ENCODE data around the gene KLHL29. TPM values are rescaled to one million over a fixed set of nuclear protein-coding genes. Genes with fewer than 3 reads are reported as not detected.

The KLHL29 gene
- total and polyA plus RNA-seq, 2 experiments from 2014 or later: 1.5 to 6.5 TPM

DNA sequence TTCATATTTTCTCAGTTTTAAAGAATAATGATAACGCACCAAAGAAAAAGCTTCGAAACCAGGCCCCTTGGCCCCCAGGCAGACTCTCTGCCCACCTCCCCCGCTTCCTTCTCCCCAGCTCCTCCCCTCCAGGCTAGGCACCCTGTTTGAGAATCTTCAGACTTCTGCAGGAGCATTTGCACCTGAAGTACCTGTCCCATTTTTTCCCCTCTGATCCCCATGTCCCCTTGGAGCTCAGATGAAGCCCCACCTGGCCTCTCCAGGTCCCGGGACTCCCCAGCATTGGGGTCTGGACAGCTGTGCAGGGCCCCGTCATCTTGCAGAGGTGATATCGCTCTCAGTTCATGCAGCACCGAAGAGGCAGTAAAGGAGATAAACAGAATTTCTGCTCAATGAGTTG is 35.5 kb upstream of the KLHL29 start (continued):
- TF ChIP-seq, protein P1, sequence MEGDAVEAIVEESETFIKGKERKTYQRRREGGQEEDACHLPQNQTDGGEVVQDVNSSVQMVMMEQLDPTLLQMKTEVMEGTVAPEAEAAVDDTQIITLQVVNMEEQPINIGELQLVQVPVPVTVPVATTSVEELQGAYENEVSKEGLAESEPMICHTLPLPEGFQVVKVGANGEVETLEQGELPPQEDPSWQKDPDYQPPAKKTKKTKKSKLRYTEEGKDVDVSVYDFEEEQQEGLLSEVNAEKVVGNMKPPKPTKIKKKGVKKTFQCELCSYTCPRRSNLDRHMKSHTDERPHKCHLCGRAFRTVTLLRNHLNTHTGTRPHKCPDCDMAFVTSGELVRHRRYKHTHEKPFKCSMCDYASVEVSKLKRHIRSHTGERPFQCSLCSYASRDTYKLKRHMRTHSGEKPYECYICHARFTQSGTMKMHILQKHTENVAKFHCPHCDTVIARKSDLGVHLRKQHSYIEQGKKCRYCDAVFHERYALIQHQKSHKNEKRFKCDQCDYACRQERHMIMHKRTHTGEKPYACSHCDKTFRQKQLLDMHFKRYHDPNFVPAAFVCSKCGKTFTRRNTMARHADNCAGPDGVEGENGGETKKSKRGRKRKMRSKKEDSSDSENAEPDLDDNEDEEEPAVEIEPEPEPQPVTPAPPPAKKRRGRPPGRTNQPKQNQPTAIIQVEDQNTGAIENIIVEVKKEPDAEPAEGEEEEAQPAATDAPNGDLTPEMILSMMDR (conservative IDR thresholded peaks at IDR 0.05; ENCODE audit: low read depth in 2 of 2): no peak

DNA sequence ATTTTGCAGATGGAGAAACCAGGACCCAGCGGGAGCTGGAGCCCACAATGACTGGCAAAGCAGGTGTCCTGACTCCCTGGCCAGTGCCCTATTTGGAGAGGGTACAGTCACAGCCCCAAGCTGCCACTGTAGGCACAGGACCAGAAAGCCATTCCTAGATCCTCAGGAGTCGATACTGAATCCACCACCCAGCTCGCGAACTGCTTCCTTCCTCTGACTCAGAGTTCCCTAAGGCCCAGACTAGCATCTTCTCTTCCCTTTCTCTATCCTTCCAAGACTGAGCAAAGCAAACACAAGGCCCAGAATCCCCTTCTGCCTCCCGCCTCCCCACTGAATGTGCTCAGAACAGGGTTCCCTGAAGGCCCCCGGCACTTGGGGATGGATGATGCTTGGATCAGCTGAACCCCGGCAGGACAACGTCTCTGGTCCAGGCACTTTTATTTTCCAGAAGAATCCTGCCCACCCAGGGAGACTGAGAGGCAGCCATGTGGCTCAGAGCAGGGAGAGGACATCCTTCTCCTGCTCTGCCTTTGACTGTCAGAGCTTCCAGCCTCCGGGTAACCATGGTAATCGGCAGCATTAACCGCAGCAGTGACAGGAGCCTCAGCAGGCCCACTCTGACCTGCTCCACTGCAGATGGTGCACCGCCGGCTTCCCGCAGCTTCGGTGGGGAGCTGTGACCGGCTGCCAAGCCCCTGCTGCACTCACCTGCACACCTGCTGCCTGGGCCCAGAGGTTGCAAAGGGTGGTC is 34.8 kb upstream of the KLHL29 start:
- no peaks in the 10 kb centered on the region for H3K79me2 ChIP-seq (replicated peaks; ENCODE audit: insufficient read depth)
- H3K4me1 Mint-ChIP-seq: peaks cover 4% of the 10 kb centered on the region; the same call in 1 of the 3 replicates
- no peak overlapping the region for H2AFZ ChIP-seq
- H3K27ac Mint-ChIP-seq: no peak overlapping the region
- peaks cover 5% of the 10 kb centered on the region for H3K9me3 Mint-ChIP-seq
- no peaks in the 10 kb centered on the region for H4K20me1 ChIP-seq (replicated peaks; ENCODE audit: insufficient read depth)
- ATAC-seq (no peak), DNase-seq (ENCODE audit: low spot score) (no peak)
- peaks cover 11% of the 10 kb centered on the region for H3K27me3 Mint-ChIP-seq (ENCODE audit: insufficient read depth, low read depth, poor library complexity)
- no peaks in the 10 kb centered on the region for H3F3A ChIP-seq (replicated peaks; ENCODE audit: low read depth)
- no peaks in the 10 kb centered on the region; the same call in 2 of the 3 replicates for H3K36me3 Mint-ChIP-seq (ENCODE audit: low read depth)
- H3K36me3 ChIP-seq (ENCODE audit: insufficient read depth): no peaks in the 10 kb centered on the region
- peaks cover 10% of the 10 kb centered on the region; the same call in 1 of the 2 replicates for H3K27me3 ChIP-seq (ENCODE audit: insufficient read depth)
- peaks cover 13% of the 10 kb centered on the region; the same call in 1 of the 2 replicates for H3K9me2 ChIP-seq (ENCODE audit: insufficient read depth)
- no peak overlapping the region for H3K4me3 ChIP-seq
- no peak overlapping the region for H3K4me2 ChIP-seq
- H3K4me1 ChIP-seq (ENCODE audit: insufficient read depth): peaks cover 3% of the 10 kb centered on the region; the same call in 1 of the 2 replicates
- no peak overlapping the region for H3K4me3 Mint-ChIP-seq
- no peak overlapping the region for H3K27ac ChIP-seq (ENCODE audit: low read depth)
- TF ChIP-seq, protein P1 (conservative IDR thresholded peaks at IDR 0.05; ENCODE audit: low read depth in 2 of 2): no peak
- TF ChIP-seq POLR2AphosphoS5 (IDR thresholded peaks at IDR 0.05; ENCODE audit: low read depth) (no peak), NANOG (IDR thresholded peaks at IDR 0.05; ENCODE audit: borderline replicate concordance) (no peak), CREB1 (CRISPR knock-in tag; IDR thresholded peaks at IDR 0.05; ENCODE audit: low read depth) (no peak), EZH2 (IDR thresholded peaks at IDR 0.05; ENCODE audit: low read depth, unreplicated experiment) (no peak), ZNF114 (CRISPR knock-in tag; IDR thresholded peaks at IDR 0.05) (no peak), STAT1 (IDR thresholded peaks at IDR 0.05; ENCODE audit: unreplicated experiment) (no peak), JUNB (IDR thresholded peaks at IDR 0.05; ENCODE audit: unreplicated experiment) (no peak)
- TF ChIP-seq, protein P2, sequence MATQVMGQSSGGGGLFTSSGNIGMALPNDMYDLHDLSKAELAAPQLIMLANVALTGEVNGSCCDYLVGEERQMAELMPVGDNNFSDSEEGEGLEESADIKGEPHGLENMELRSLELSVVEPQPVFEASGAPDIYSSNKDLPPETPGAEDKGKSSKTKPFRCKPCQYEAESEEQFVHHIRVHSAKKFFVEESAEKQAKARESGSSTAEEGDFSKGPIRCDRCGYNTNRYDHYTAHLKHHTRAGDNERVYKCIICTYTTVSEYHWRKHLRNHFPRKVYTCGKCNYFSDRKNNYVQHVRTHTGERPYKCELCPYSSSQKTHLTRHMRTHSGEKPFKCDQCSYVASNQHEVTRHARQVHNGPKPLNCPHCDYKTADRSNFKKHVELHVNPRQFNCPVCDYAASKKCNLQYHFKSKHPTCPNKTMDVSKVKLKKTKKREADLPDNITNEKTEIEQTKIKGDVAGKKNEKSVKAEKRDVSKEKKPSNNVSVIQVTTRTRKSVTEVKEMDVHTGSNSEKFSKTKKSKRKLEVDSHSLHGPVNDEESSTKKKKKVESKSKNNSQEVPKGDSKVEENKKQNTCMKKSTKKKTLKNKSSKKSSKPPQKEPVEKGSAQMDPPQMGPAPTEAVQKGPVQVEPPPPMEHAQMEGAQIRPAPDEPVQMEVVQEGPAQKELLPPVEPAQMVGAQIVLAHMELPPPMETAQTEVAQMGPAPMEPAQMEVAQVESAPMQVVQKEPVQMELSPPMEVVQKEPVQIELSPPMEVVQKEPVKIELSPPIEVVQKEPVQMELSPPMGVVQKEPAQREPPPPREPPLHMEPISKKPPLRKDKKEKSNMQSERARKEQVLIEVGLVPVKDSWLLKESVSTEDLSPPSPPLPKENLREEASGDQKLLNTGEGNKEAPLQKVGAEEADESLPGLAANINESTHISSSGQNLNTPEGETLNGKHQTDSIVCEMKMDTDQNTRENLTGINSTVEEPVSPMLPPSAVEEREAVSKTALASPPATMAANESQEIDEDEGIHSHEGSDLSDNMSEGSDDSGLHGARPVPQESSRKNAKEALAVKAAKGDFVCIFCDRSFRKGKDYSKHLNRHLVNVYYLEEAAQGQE (IDR thresholded peaks at IDR 0.05; ENCODE audit: unreplicated experiment): no peak
- TF ChIP-seq, protein P3, sequence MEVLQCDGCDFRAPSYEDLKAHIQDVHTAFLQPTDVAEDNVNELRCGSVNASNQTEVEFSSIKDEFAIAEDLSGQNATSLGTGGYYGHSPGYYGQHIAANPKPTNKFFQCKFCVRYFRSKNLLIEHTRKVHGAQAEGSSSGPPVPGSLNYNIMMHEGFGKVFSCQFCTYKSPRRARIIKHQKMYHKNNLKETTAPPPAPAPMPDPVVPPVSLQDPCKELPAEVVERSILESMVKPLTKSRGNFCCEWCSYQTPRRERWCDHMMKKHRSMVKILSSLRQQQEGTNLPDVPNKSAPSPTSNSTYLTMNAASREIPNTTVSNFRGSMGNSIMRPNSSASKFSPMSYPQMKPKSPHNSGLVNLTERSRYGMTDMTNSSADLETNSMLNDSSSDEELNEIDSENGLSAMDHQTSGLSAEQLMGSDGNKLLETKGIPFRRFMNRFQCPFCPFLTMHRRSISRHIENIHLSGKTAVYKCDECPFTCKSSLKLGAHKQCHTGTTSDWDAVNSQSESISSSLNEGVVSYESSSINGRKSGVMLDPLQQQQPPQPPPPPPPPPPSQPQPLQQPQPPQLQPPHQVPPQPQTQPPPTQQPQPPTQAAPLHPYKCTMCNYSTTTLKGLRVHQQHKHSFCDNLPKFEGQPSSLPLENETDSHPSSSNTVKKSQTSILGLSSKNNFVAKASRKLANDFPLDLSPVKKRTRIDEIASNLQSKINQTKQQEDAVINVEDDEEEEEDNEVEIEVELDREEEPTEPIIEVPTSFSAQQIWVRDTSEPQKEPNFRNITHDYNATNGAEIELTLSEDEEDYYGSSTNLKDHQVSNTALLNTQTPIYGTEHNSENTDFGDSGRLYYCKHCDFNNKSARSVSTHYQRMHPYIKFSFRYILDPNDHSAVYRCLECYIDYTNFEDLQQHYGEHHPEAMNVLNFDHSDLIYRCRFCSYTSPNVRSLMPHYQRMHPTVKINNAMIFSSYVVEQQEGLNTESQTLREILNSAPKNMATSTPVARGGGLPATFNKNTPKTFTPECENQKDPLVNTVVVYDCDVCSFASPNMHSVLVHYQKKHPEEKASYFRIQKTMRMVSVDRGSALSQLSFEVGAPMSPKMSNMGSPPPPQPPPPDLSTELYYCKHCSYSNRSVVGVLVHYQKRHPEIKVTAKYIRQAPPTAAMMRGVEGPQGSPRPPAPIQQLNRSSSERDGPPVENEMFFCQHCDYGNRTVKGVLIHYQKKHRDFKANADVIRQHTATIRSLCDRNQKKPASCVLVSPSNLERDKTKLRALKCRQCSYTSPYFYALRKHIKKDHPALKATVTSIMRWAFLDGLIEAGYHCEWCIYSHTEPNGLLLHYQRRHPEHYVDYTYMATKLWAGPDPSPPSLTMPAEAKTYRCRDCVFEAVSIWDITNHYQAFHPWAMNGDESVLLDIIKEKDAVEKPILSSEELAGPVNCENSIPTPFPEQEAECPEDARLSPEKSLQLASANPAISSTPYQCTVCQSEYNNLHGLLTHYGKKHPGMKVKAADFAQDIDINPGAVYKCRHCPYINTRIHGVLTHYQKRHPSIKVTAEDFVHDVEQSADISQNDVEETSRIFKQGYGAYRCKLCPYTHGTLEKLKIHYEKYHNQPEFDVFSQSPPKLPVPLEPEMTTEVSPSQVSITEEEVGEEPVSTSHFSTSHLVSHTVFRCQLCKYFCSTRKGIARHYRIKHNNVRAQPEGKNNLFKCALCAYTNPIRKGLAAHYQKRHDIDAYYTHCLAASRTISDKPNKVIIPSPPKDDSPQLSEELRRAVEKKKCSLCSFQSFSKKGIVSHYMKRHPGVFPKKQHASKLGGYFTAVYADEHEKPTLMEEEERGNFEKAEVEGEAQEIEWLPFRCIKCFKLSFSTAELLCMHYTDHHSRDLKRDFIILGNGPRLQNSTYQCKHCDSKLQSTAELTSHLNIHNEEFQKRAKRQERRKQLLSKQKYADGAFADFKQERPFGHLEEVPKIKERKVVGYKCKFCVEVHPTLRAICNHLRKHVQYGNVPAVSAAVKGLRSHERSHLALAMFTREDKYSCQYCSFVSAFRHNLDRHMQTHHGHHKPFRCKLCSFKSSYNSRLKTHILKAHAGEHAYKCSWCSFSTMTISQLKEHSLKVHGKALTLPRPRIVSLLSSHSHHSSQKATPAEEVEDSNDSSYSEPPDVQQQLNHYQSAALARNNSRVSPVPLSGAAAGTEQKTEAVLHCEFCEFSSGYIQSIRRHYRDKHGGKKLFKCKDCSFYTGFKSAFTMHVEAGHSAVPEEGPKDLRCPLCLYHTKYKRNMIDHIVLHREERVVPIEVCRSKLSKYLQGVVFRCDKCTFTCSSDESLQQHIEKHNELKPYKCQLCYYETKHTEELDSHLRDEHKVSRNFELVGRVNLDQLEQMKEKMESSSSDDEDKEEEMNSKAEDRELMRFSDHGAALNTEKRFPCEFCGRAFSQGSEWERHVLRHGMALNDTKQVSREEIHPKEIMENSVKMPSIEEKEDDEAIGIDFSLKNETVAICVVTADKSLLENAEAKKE (CRISPR knock-in tag; IDR thresholded peaks at IDR 0.05): no peak
